ENCODE data around the gene ARL16.

DNA sequence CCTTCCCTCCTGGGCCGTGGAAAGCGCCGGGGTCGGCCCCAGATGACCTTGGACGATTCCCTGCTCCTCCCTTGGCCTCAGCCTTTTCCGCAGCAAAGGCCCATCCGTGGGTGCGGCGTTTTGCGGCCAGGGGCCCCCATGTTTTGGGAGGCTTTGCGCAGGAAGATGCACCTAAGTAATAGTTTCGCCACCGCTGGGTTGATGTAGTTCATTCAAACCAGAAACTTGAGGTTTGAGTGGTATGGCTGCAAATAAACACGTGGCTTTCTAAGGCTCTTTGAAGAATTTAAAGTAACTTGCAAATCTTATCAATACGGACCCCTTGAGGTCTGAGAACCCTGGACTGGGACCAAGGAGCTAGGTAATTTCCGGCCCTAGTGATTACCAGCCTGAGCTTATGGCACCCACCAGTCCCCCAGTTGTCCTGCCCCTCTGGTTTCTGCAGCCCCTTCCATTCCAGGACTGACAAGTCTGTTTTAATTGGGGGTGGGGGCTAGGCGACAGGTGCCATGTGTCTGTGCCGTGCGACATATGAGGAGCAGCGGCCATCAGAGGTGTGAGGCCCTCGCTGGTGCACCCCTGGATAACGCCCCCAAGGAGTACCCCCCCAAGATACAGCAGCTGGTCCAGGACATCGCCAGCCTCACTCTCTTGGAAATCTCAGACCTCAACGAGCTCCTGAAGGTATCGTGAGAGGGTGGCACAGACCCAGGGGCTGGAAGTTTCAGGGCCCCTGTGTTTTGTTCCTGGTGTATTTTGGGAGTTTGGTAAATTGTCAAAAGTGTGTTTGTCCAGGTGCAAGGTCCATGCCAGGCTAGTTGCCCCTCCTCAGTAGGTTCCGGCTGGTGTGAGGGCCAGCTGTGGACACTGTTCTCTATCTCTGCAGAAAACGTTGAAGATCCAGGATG lies 20.4 kb upstream of the ARL16 start:
- TF ChIP-seq, protein P1, sequence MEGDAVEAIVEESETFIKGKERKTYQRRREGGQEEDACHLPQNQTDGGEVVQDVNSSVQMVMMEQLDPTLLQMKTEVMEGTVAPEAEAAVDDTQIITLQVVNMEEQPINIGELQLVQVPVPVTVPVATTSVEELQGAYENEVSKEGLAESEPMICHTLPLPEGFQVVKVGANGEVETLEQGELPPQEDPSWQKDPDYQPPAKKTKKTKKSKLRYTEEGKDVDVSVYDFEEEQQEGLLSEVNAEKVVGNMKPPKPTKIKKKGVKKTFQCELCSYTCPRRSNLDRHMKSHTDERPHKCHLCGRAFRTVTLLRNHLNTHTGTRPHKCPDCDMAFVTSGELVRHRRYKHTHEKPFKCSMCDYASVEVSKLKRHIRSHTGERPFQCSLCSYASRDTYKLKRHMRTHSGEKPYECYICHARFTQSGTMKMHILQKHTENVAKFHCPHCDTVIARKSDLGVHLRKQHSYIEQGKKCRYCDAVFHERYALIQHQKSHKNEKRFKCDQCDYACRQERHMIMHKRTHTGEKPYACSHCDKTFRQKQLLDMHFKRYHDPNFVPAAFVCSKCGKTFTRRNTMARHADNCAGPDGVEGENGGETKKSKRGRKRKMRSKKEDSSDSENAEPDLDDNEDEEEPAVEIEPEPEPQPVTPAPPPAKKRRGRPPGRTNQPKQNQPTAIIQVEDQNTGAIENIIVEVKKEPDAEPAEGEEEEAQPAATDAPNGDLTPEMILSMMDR (IDR thresholded peaks at IDR 0.05; ENCODE audit: low read depth, low read length) = no peak
- TF ChIP-seq EZH2phosphoT487 (IDR thresholded peaks at IDR 0.05; ENCODE audit: low read depth) = no peak

All from OCI-LY3 (cell line).